GM12878 (cell line): ENCODE measurements around the gene NUP93.

Source experiments
- MAX ChIP-seq: IDR thresholded peaks from 2 replicates; pipeline ENCODE4 v1.6.1; 2012; ENCODE audit warnings: low read depth, low read length, improper control_type of control experiment
- TARDBP ChIP-seq: IDR thresholded peaks from 2 replicates; pipeline ENCODE4 v1.6.1; 2016; ENCODE audit warnings: borderline replicate concordance

- TF ChIP-seq MAX (no peak), TARDBP (no peak)
These were observed 6.5 kb downstream of the NUP93 start for GRCh38 chr16:56736476-56736875.
